Activated T-cell treated with anti-CD3 and anti-CD28 coated beads, Interleukin-2, amount 50 U/mL, for 72 hours (primary cell): Measurements from ENCODE around the gene WWOX. TPM values are rescaled to one million over a fixed set of nuclear protein-coding genes. Genes with fewer than 3 reads are reported as not detected.
A peak's percentile ranks its signal among the peaks of the same experiment; 100 is the strongest.
"Not testable (repeated sequence)": the region's sequence is repeated elsewhere in the genome, so short reads cannot be mapped to it uniquely, and the experiment has no call there.

Experiments used
- ATAC-seq, 2 donors: fragments of 150-1000 bp; cut with Tn5 transposase; replicated peaks in 1 of 2; 2 replicates each; pipeline ENCODE4 v1.10.0; 2021; ENCODE audit warnings: moderate library complexity in 2 of 2, mild to moderate bottlenecking in 1 of 2
- DNase-seq, 2 donors: peaks; one replicate each; pipeline ENCODE4 v3.0.0; 2021 to 2022; ENCODE audit warnings: mixed read lengths in 1 of 2
- H3K27ac Mint-ChIP-seq: one replicate; pipeline ENCODE4 v1.8.0; 2022; ENCODE audit warnings: mild to moderate bottlenecking, moderate library complexity, mixed read lengths
- H3K27me3 Mint-ChIP-seq: one replicate; pipeline ENCODE4 v1.8.0; 2022; ENCODE audit warnings: low read depth, mixed read lengths
- H3K36me3 Mint-ChIP-seq, 2 donors: one replicate each; pipeline ENCODE4 v1.8.0; 2022; ENCODE audit warnings: mixed read lengths in 2 of 2, mild to moderate bottlenecking in 1 of 2; ENCODE audit not compliant: insufficient read depth in 2 of 2
- H3K4me1 Mint-ChIP-seq: one replicate; pipeline ENCODE4 v1.8.0; 2022; ENCODE audit warnings: low read depth, mixed read lengths
- H3K4me3 Mint-ChIP-seq, 2 donors: one replicate each; pipeline ENCODE4 v1.8.0; 2022; ENCODE audit warnings: mild to moderate bottlenecking in 2 of 2, mixed read lengths in 2 of 2, moderate library complexity in 2 of 2
- H3K9me3 Mint-ChIP-seq, 2 donors: one replicate each; pipeline ENCODE4 v1.8.0; 2022; ENCODE audit warnings: mixed read lengths in 2 of 2
- total RNA-seq, 2 donors: library from RNA; stranded (reverse); gene quantifications; one replicate each; pipeline ENCODE4 v1.2.3, GENCODE V29; 2022

WWOX gene
- total RNA-seq, 2 donors from 2014 or later: 21.2 to 21.5 TPM

DNA sequence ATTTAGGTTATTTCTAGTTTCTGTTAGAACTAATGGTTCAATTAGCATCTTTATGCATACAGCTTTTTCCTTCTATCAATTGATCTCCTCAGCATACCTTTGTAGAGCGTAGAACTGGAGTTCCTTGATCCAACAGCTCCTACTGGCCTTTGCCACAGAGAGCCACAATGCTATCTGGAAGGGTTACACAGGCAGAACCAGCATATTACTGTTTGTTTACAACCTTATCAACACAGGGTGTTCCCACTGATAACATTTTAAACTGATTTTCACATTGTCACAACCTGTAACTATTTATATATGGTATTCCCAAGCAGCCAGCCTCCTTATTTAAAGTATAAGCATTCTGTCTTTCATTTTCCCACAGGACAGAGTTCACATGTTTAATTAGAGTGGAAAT, 1118.9 kb downstream of the WWOX start:
- Mint-ChIP-seq H3K36me3 (peaks cover 8 to 14% of the 10 kb centered on the region in 2 donors), H3K4me3 (no peak overlapping the region), H3K27ac (no peak overlapping the region), H3K27me3 (peaks cover 6% of the 10 kb centered on the region), H3K4me1 (peaks cover 13% of the 10 kb centered on the region), H3K9me3 (peaks cover 10 to 18% of the 10 kb centered on the region in 2 donors)
- DNase-seq: no peak
- ATAC-seq: no peak

- DNase-seq, H3K4me1 Mint-ChIP-seq, H3K4me3 Mint-ChIP-seq, H3K36me3 Mint-ChIP-seq, ATAC-seq, H3K9me3 Mint-ChIP-seq, H3K27ac Mint-ChIP-seq: not testable (repeated sequence)
- peaks cover 22% of the 10 kb centered on the region for H3K27me3 Mint-ChIP-seq
These were observed 1126.5 kb downstream of the WWOX start for GRCh38 chr16:79225994-79226393.

- no peaks in the 10 kb centered on the region for H3K4me1 Mint-ChIP-seq
- DNase-seq: no peak
- peaks cover 0 to 2% of the 10 kb centered on the region in 2 donors for H3K36me3 Mint-ChIP-seq
- peaks cover 0 to 5% of the 10 kb centered on the region in 2 donors for H3K9me3 Mint-ChIP-seq
- no peak for ATAC-seq
- H3K4me3 Mint-ChIP-seq: no peak overlapping the region
- H3K27me3 Mint-ChIP-seq: peaks cover 18% of the 10 kb centered on the region
- no peak overlapping the region for H3K27ac Mint-ChIP-seq
These were observed 1129.9 kb downstream of the WWOX start for GRCh38 chr16:79229361-79229760.

GRCh38 chr16:79245700-79246099, 1146.2 kb downstream of the WWOX start:
- not testable (repeated sequence) for ATAC-seq, H3K27ac Mint-ChIP-seq, DNase-seq, H3K4me1 Mint-ChIP-seq, H3K36me3 Mint-ChIP-seq, H3K4me3 Mint-ChIP-seq
- H3K27me3 Mint-ChIP-seq: peaks cover 19% of the 10 kb centered on the region
- H3K9me3 Mint-ChIP-seq: peaks cover 7 to 15% of the 10 kb centered on the region in 2 donors

- Mint-ChIP-seq H3K4me1 (no peaks in the 10 kb centered on the region), H3K4me3 (no peak overlapping the region), H3K36me3 (peaks cover 0 to 1% of the 10 kb centered on the region in 2 donors), H3K27ac (no peak overlapping the region), H3K27me3 (peaks cover 19% of the 10 kb centered on the region), H3K9me3 (peaks cover 3 to 4% of the 10 kb centered on the region in 2 donors)
- no peak for ATAC-seq
- no peak for DNase-seq
These were observed 1147.9 kb downstream of the WWOX start for GRCh38 chr16:79247386-79247785.

- Mint-ChIP-seq H3K27ac (no peak overlapping the region), H3K4me1 (no peaks in the 10 kb centered on the region), H3K27me3 (peaks cover 13% of the 10 kb centered on the region), H3K4me3 (no peak overlapping the region), H3K36me3 (no peaks in the 10 kb centered on the region), H3K9me3 (peaks cover 0 to 2% of the 10 kb centered on the region in 2 donors)
- DNase-seq: no peak
- no peak for ATAC-seq
These were observed 1148.9 kb downstream of the WWOX start for GRCh38 chr16:79248351-79248750.

DNA sequence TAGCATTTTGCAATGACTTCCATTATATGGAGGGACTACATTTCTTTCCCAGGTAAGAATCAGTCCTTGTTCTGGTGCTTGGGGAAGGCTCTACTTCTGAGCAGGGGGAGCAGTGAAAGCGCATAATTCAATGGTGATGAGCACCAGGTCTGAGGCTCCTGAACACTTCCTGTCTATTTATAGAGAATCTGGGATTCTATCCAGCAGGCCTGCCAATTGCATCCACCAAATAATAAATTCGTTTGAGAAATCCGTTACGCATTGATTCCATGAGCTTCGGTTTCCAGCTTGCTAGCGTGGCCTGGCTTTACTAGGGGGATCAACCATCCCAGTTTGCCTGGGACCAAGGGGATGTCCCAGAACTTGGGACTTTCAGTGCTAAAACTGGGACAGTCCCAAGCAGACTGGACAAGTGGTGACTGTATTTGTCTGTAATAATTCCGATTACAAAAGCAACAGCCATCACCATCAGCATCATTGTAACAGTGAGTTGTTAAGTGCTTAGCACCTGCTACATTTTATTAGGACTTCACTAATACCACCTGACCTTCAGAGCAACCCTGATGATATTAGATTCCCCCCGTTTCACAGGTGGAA, 1151.1 kb downstream of the WWOX start:
- Mint-ChIP-seq H3K4me3 (no peak overlapping the region), H3K4me1 (no peaks in the 10 kb centered on the region), H3K9me3 (peaks cover 0 to 2% of the 10 kb centered on the region in 2 donors), H3K36me3 (no peaks in the 10 kb centered on the region), H3K27me3 (peaks cover 9% of the 10 kb centered on the region), H3K27ac (no peak overlapping the region)
- no peak for DNase-seq
- no peak for ATAC-seq

GRCh38 chr16:79253100-79253631, 1153.7 kb downstream of the WWOX start:
- no peaks in the 10 kb centered on the region for H3K9me3 Mint-ChIP-seq

DNA sequence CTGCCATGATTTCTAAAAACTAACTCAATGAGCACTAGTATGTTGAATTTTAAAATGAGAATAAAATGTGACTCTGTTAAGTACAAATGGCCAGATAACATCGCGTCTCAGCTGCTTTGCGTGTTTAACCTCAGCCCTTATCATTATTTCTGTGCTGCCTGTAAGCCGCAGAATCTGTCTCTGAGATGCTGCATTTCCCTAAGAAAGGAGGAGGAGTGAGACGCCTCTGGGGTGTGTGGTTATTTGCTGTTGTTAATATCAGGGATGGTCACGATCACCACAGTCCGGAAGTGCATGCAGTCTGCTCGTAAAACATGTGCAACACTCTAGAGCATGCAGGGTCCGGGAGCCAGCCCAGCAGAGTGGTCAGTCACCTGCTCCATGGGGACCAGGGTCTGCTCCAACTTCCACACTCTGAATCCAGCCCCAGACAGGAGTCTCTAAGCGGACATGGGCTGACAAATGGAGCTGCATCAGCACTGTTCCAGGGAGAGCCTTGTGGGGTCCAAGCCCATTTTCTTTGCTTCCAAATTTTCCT, 1158.6 kb downstream of the WWOX start:
- Mint-ChIP-seq H3K4me3 (no peak overlapping the region), H3K36me3 (peaks cover 0 to 1% of the 10 kb centered on the region in 2 donors), H3K4me1 (peaks cover 24% of the 10 kb centered on the region), H3K27me3 (peaks cover 35% of the 10 kb centered on the region), H3K9me3 (no peaks in the 10 kb centered on the region), H3K27ac (no peak overlapping the region)
- DNase-seq (no peak), ATAC-seq (no peak)

More at GRCh38 chr16:79253100-79253631, 1153.7 kb downstream of the WWOX start:
- Mint-ChIP-seq H3K4me1 (no peaks in the 10 kb centered on the region), H3K27me3 (peaks cover 21% of the 10 kb centered on the region), H3K27ac (no peak overlapping the region), H3K4me3 (no peak overlapping the region), H3K36me3 (no peaks in the 10 kb centered on the region)
- DNase-seq (no peak), ATAC-seq (no peak)

- ATAC-seq, H3K36me3 Mint-ChIP-seq, DNase-seq, H3K9me3 Mint-ChIP-seq, H3K4me3 Mint-ChIP-seq, H3K27ac Mint-ChIP-seq: not testable (repeated sequence)
- peaks cover 39% of the 10 kb centered on the region for H3K27me3 Mint-ChIP-seq
- H3K4me1 Mint-ChIP-seq: peaks cover 52% of the 10 kb centered on the region
These were observed 1161.4 kb downstream of the WWOX start for GRCh38 chr16:79260890-79261289.

DNA sequence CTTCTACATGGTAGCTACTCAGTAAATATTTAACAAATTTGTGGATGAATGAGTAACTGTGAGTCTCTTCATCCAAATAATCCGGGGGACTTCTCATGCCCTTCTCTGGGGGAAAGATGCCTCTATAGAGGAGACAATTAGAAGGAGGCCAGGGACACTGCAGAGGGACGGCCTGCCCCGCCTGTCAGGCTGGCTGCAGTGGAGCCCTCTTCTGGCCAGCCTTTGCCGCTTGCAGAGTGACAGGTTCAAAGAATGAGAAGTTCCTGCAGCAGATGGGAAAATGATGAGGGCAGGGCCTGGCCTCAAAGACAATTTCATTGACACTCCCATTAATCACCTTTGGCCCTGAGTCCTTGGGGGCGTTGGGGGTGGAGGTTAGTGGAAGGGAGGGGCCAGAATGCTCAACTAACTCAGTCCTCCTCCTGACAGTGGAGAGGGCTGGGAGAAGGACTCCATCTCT, 1162.1 kb downstream of the WWOX start:
- Mint-ChIP-seq H3K9me3 (peaks cover 0 to 2% of the 10 kb centered on the region in 2 donors), H3K36me3 (peaks cover 0 to 1% of the 10 kb centered on the region in 2 donors), H3K4me3 (no peak overlapping the region), H3K27ac (no peak overlapping the region), H3K27me3 (peaks cover 39% of the 10 kb centered on the region), H3K4me1 (peaks cover 59% of the 10 kb centered on the region)
- peak; percentile 53 to 61 for ATAC-seq
- DNase-seq: peak; percentile 40 to 66

GRCh38 chr16:79261944-79262552, 1162.6 kb downstream of the WWOX start:
- peak in 1 of 2 donors; percentile 8 for ATAC-seq
- H3K27ac Mint-ChIP-seq: no peak overlapping the region
- no peak for DNase-seq
- peaks cover 64% of the 10 kb centered on the region for H3K4me1 Mint-ChIP-seq
- H3K27me3 Mint-ChIP-seq: peaks cover 39% of the 10 kb centered on the region
- no peak overlapping the region for H3K4me3 Mint-ChIP-seq
- peaks cover under 1 to 1% of the 10 kb centered on the region in 2 donors for H3K36me3 Mint-ChIP-seq
- H3K9me3 Mint-ChIP-seq: peaks cover 0 to 2% of the 10 kb centered on the region in 2 donors
